K562 (cell line): ENCODE measurements around the gene CALML6. TPM values are rescaled to one million over a fixed set of nuclear protein-coding genes. Genes with fewer than 3 reads are reported as not detected.
A peak's percentile ranks its signal among the peaks of the same experiment; 100 is the strongest.

Source experiments
- ASH1L ChIP-seq: fragments of 450-650 bp; IDR thresholded peaks from 2 replicates; pipeline ENCODE4 v1.6.1; 2018; ENCODE audit warnings: borderline replicate concordance, mild to moderate bottlenecking, low read depth; ENCODE audit not compliant: partially characterized antibody
- CHD2 ChIP-seq: IDR thresholded peaks from 2 replicates; pipeline ENCODE4 v1.6.1; 2011; ENCODE audit warnings: low read depth, low read length
- ERF ChIP-seq: fragments of 450-650 bp; formaldehyde crosslinking; IDR thresholded peaks from 2 replicates; pipeline ENCODE4 v1.4.0; 2020; ENCODE audit warnings: mild to moderate bottlenecking, mixed read lengths
- ETS2 ChIP-seq: IDR thresholded peaks from 2 replicates; pipeline ENCODE4 v1.6.1; 2016; ENCODE audit warnings: borderline replicate concordance, missing genetic modification characterization, mild to moderate bottlenecking, moderate library complexity, missing compliant biosample characterization; ENCODE audit not compliant: poor library complexity, severe bottlenecking
- HDGF ChIP-seq: fragments of 450-650 bp; IDR thresholded peaks from 2 replicates; pipeline ENCODE4 v1.6.1; 2016
- NR2C2 ChIP-seq, 2 experiments: fragments of 200-800 bp in 1 of 2; sonication (Bioruptor generic) in 1 of 2; sonication (generic) in 1 of 2; formaldehyde crosslinking in 1 of 2; IDR thresholded peaks; 2 replicates each; pipeline versions ENCODE4 v1.6.1 to v1.8.0; 2016 to 2022; ENCODE audit warnings: mild to moderate bottlenecking in 1 of 2, missing compliant biosample characterization in 1 of 2, missing genetic modification characterization in 1 of 2, missing genetic modification reagents in 1 of 2
- OTX1 ChIP-seq: fragments of 450-650 bp; formaldehyde crosslinking; IDR thresholded peaks from 2 replicates; pipeline ENCODE4 v1.4.0; 2022; ENCODE audit warnings: mild to moderate bottlenecking
- PHF8 ChIP-seq: fragments of 200-600 bp; sonication (generic); IDR thresholded peaks from 2 replicates; pipeline ENCODE4 v1.6.1; 2012; ENCODE audit warnings: mixed run types, mild to moderate bottlenecking, inconsistent platforms, low read length, moderate library complexity, borderline replicate concordance
- TCFL5 ChIP-seq: fragments of 250-450 bp; sonication (Bioruptor Pico); conservative IDR thresholded peaks from 2 replicates; pipeline ENCODE4 v1.6.1; 2021; ENCODE audit warnings: mild to moderate bottlenecking, moderate library complexity, matching md5 sums
- ZBTB7A ChIP-seq: IDR thresholded peaks from 2 replicates; pipeline ENCODE4 v1.6.1; 2011; ENCODE audit warnings: low read depth, mild to moderate bottlenecking, low read length, moderate library complexity, borderline replicate concordance; ENCODE audit not compliant: control insufficient read depth
- ZNF707 ChIP-seq: fragments of 250-450 bp; sonication (Bioruptor Pico); conservative IDR thresholded peaks from 2 replicates; pipeline ENCODE4 v1.8.0; 2022; ENCODE audit warnings: inconsistent platforms, mild to moderate bottlenecking, moderate library complexity
- polyA plus RNA-seq, 8 experiments: library from polyadenylated mRNA; depleted of rRNA in 4 of 8; stranded (reverse) in 5 of 8; unstranded in 3 of 8; fragments of >200 nt; fragmentation: Nextera tagmentation in 2 of 8; fragmentation: Illumina TruSeq in 1 of 8; extraction: Ambion mirVana in 2 of 8; extraction: Trizol in 1 of 8; gene quantifications; 2 replicates each; pipeline versions ENCODE4 v1.2.1 to v1.2.3, GENCODE V29; 2011 to 2014; ENCODE audit warnings: inconsistent platforms in 1 of 8, missing spikeins in 1 of 8
- total RNA-seq, 7 experiments: library from RNA; depleted of rRNA in 6 of 7; stranded (reverse); fragments of >200 nt in 6 of 7; fragmentation: Illumina TruSeq in 2 of 7; extraction: Trizol in 2 of 7; gene quantifications; 2 replicates each; pipeline versions ENCODE4 v1.2.1 to v1.2.3, GENCODE V29; 2011 to 2021; ENCODE audit warnings: low replicate concordance in 1 of 7
- TF ChIP-seq, protein P1 (sequence below): fragments of 250-450 bp; sonication (Bioruptor Pico); IDR thresholded peaks from 2 replicates; pipeline ENCODE4 v1.8.0; 2022; ENCODE audit warnings: inconsistent platforms, mild to moderate bottlenecking, moderate library complexity, borderline replicate concordance
- TF ChIP-seq, protein P2 (sequence below): fragments of 450-650 bp; formaldehyde crosslinking; IDR thresholded peaks from 2 replicates; pipeline ENCODE4 v1.4.0; 2022; ENCODE audit warnings: missing genetic modification characterization
- TF ChIP-seq, protein P3 (sequence below): sonication (generic); formaldehyde crosslinking; IDR thresholded peaks from 2 replicates; pipeline ENCODE4 v1.8.1; 2022; ENCODE audit warnings: missing genetic modification reagents
- TF ChIP-seq, protein P4 (sequence below): fragments of 450-650 bp; IDR thresholded peaks from 2 replicates; pipeline ENCODE4 v1.6.1; 2016; ENCODE audit warnings: mild to moderate bottlenecking
- TF ChIP-seq, protein P5 (sequence below): fragments of 250-450 bp; sonication (Bioruptor Pico); IDR thresholded peaks from 2 replicates; pipeline ENCODE4 v1.5.0; 2021; ENCODE audit warnings: mild to moderate bottlenecking, moderate library complexity

The CALML6 gene
- total and polyA plus RNA-seq, 9 of the 15 experiments (the other 6 are each of a cell fraction or from before 2014, with no cell fraction given): 0.14 TPM; not detected in 8

DNA sequence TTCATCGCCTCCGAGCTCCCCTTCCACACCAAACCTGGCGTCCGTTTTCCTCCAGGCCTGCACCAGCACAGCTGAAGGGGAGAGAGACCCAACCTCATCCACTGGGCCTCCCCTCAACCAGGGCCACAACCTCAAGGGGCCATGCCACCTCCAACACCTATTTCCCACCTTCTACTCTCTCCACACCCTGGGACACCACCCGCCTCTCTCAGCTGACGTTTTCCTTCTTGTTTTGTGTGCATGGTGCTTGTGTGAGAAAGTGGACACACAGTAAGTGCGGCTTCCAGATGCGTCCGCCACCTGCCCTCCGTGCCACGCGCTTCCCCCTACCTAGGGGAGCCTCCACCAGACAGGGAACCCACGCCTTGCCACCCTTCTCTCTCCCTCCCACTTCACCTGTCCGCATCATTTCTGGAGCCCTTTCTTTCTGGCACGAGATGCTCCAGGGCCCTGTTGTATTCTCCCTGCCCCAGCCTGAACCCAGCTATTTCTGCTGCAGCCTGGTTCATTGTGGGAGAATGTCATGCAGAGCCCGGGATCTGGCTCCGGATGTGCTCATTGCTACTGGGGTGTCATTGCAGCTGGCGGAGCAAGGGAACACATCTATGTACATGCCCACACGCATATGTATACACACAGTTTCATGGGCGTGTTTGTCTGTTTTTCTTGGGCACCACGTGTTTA is 22.8 kb upstream of the CALML6 start (continued):
- TF ChIP-seq, protein P1, sequence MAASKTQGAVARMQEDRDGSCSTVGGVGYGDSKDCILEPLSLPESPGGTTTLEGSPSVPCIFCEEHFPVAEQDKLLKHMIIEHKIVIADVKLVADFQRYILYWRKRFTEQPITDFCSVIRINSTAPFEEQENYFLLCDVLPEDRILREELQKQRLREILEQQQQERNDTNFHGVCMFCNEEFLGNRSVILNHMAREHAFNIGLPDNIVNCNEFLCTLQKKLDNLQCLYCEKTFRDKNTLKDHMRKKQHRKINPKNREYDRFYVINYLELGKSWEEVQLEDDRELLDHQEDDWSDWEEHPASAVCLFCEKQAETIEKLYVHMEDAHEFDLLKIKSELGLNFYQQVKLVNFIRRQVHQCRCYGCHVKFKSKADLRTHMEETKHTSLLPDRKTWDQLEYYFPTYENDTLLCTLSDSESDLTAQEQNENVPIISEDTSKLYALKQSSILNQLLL (CRISPR knock-in tag): 0 out of 2 replicates have a peak, but pooled peaks have one; percentile 44
- TF ChIP-seq ERF: 0 out of 2 replicates have a peak, but pooled peaks have one; percentile 28
- TF ChIP-seq HDGF: 0 out of 2 replicates have a peak, but pooled peaks have one; percentile 33
- no peak for TF ChIP-seq ASH1L
- TF ChIP-seq, protein P2, sequence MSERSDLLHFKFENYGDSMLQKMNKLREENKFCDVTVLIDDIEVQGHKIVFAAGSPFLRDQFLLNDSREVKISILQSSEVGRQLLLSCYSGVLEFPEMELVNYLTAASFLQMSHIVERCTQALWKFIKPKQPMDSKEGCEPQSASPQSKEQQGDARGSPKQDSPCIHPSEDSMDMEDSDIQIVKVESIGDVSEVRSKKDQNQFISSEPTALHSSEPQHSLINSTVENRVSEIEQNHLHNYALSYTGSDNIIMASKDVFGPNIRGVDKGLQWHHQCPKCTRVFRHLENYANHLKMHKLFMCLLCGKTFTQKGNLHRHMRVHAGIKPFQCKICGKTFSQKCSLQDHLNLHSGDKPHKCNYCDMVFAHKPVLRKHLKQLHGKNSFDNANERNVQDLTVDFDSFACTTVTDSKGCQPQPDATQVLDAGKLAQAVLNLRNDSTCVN (CRISPR knock-in tag): peak; percentile 74; the same call in 1 of the 2 replicates
- peak; percentile 72; the same call in 1 of the 2 replicates for TF ChIP-seq OTX1 (CRISPR knock-in tag)
- TF ChIP-seq, protein P3, sequence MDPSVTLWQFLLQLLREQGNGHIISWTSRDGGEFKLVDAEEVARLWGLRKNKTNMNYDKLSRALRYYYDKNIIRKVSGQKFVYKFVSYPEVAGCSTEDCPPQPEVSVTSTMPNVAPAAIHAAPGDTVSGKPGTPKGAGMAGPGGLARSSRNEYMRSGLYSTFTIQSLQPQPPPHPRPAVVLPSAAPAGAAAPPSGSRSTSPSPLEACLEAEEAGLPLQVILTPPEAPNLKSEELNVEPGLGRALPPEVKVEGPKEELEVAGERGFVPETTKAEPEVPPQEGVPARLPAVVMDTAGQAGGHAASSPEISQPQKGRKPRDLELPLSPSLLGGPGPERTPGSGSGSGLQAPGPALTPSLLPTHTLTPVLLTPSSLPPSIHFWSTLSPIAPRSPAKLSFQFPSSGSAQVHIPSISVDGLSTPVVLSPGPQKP (CRISPR knock-in tag): no peak
- no peak for TF ChIP-seq TCFL5 (CRISPR knock-in tag)
- 0 out of 2 replicates have a peak, but pooled peaks have one; percentile 34 for TF ChIP-seq ZNF707 (CRISPR knock-in tag)
- no peak for TF ChIP-seq ZBTB7A
- TF ChIP-seq PHF8: no peak
- TF ChIP-seq, protein P4, sequence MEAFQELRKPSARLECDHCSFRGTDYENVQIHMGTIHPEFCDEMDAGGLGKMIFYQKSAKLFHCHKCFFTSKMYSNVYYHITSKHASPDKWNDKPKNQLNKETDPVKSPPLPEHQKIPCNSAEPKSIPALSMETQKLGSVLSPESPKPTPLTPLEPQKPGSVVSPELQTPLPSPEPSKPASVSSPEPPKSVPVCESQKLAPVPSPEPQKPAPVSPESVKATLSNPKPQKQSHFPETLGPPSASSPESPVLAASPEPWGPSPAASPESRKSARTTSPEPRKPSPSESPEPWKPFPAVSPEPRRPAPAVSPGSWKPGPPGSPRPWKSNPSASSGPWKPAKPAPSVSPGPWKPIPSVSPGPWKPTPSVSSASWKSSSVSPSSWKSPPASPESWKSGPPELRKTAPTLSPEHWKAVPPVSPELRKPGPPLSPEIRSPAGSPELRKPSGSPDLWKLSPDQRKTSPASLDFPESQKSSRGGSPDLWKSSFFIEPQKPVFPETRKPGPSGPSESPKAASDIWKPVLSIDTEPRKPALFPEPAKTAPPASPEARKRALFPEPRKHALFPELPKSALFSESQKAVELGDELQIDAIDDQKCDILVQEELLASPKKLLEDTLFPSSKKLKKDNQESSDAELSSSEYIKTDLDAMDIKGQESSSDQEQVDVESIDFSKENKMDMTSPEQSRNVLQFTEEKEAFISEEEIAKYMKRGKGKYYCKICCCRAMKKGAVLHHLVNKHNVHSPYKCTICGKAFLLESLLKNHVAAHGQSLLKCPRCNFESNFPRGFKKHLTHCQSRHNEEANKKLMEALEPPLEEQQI: no peak
- no peak for TF ChIP-seq ETS2 (tag)
- TF ChIP-seq CHD2: no peak
- TF ChIP-seq, protein P5, sequence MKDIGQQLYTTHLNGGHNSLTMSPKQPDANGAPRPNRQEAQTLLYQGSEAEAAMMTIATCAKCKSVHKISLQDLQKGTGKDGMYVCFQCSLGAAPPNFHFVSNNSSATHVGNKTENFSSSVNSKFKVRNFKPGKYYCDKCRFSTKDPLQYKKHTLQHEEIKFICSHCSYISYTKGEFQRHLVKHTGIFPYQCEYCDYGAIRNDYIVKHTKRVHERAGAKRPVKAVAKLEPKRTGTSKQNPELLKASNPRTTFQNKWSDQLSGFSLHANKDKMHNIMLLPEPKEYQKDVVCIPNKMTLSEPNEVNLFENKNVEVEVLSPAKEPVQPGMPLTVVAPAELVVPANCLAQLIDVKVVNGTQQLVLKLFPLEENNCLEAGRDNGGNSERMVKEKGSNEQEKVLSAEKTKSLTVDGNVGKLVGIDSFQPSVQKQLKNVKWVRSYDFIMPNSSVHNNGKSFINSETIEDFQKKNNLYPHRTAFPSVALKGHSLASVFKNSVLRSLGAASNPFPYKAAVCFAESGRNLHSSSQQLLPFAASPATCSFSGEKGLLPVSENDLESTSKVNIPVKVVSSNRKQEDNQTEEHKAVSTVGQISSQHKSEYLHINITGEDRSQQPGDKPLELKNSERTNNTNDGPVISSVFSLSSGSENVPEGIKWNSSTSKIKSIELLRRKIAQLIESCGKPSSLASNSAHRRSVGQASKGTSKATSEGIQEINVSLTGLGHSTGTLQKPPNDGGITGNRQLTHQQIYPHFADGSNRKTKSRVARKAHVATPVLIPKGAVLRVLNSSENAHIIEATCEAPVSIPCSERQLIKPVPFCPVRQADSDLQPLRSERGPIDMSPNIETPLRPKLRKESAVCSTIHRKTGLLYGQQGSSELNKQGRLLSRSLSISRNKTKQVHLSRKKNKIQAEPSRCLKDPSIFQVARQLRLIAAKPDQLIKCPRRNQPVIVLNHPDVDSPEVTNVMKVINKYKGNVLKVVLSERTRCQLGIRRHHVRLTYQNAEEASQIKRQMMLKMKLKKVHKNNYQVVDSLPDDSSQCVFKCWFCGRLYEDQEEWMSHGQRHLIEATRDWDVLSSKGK (CRISPR knock-in tag): no peak
- peak; percentile 20; the same call in 1 of the 2 replicates for TF ChIP-seq NR2C2 (CRISPR knock-in tag; IDR thresholded peaks at IDR 0.05)
- TF ChIP-seq NR2C2 (tag; IDR thresholded peaks at IDR 0.05): no peak
